H9 (cell line): ENCODE data around the gene KIAA0930. TPM values are rescaled to one million over a fixed set of nuclear protein-coding genes. Genes with fewer than 3 reads are reported as not detected.

Experiments
- DNase-seq: peaks from one replicate; pipeline ENCODE4 v3.0.0-alpha.2; 2017
- H2AFZ ChIP-seq: one replicate; pipeline ENCODE4 v1.6.1; 2013; ENCODE audit warnings: mild to moderate bottlenecking, low read length, control low read depth, moderate library complexity
- H2AK5ac ChIP-seq: 2 replicates; pipeline ENCODE4 v1.6.1; 2013; ENCODE audit warnings: low read length, control low read depth, mixed read lengths; ENCODE audit not compliant: insufficient read length
- H2BK120ac ChIP-seq: one replicate; pipeline ENCODE4 v1.6.1; 2013; ENCODE audit warnings: low read depth, mild to moderate bottlenecking, low read length, control low read depth, inconsistent platforms; ENCODE audit not compliant: poor library complexity, severe bottlenecking
- H2BK12ac ChIP-seq: 2 replicates; pipeline ENCODE4 v1.6.1; 2013; ENCODE audit warnings: low read length, control low read depth, mixed read lengths, low read depth; ENCODE audit not compliant: insufficient read length
- H2BK15ac ChIP-seq: 2 replicates; pipeline ENCODE4 v1.6.1; 2013; ENCODE audit warnings: low read depth, low read length, control low read depth
- H2BK20ac ChIP-seq: one replicate; pipeline ENCODE4 v1.6.1; 2013; ENCODE audit warnings: low read depth, mild to moderate bottlenecking, low read length, control low read depth, inconsistent platforms; ENCODE audit not compliant: poor library complexity, severe bottlenecking
- H2BK5ac ChIP-seq: 2 replicates; pipeline ENCODE4 v1.6.1; 2013; ENCODE audit warnings: low read length, control low read depth, mixed read lengths; ENCODE audit not compliant: insufficient read length
- H3K14ac ChIP-seq: 2 replicates; pipeline ENCODE4 v1.6.1; 2013; ENCODE audit warnings: low read length, control low read depth; ENCODE audit not compliant: insufficient read depth
- H3K18ac ChIP-seq: 2 replicates; pipeline ENCODE4 v1.6.1; 2013; ENCODE audit warnings: low read depth, mild to moderate bottlenecking, mixed read lengths, low read length, control low read depth; ENCODE audit not compliant: insufficient read length
- H3K23ac ChIP-seq: 2 replicates; pipeline ENCODE4 v1.6.1; 2013; ENCODE audit warnings: low read length, control low read depth, mixed read lengths, low read depth; ENCODE audit not compliant: insufficient read length
- H3K23me2 ChIP-seq: 2 replicates; pipeline ENCODE4 v1.6.1; 2013; ENCODE audit warnings: low read depth, mild to moderate bottlenecking, mixed read lengths, low read length, control low read depth; ENCODE audit not compliant: insufficient read length, poor library complexity, severe bottlenecking
- H3K27ac ChIP-seq: 2 replicates; pipeline ENCODE4 v1.5.1; 2013; ENCODE audit warnings: low read length, control low read depth, mixed read lengths, low read depth; ENCODE audit not compliant: insufficient read length
- H3K27me3 ChIP-seq: 2 replicates; pipeline ENCODE4 v1.6.1; 2013; ENCODE audit warnings: low read length, control low read depth, inconsistent platforms; ENCODE audit not compliant: insufficient read depth
- H3K4ac ChIP-seq: 2 replicates; pipeline ENCODE4 v1.6.1; 2013; ENCODE audit warnings: low read depth, mild to moderate bottlenecking, control low read depth, inconsistent platforms, low read length, moderate library complexity
- H3K4me1 ChIP-seq: 2 replicates; pipeline ENCODE4 v1.6.1; 2013; ENCODE audit warnings: low read length, control low read depth, inconsistent platforms; ENCODE audit not compliant: insufficient read depth
- H3K4me2 ChIP-seq: 2 replicates; pipeline ENCODE4 v1.6.1; 2013; ENCODE audit warnings: low read length, control low read depth, mixed read lengths; ENCODE audit not compliant: insufficient read length, insufficient read depth
- H3K56ac ChIP-seq: 2 replicates; pipeline ENCODE4 v1.6.1; 2013; ENCODE audit warnings: low read depth, mild to moderate bottlenecking, mixed read lengths, low read length, control low read depth; ENCODE audit not compliant: insufficient read length
- H3K79me1 ChIP-seq: 2 replicates; pipeline ENCODE4 v1.6.1; 2013; ENCODE audit warnings: low read depth, mild to moderate bottlenecking, moderate library complexity, low read length, control low read depth, inconsistent platforms; ENCODE audit not compliant: insufficient read depth, poor library complexity, severe bottlenecking
- H3K79me2 ChIP-seq: 2 replicates; pipeline ENCODE4 v1.6.1; 2013; ENCODE audit warnings: low read length, control low read depth, inconsistent platforms; ENCODE audit not compliant: insufficient read depth
- H3K9ac ChIP-seq: 2 replicates; pipeline ENCODE4 v1.6.1; 2013; ENCODE audit warnings: low read length, control low read depth, mixed read lengths; ENCODE audit not compliant: insufficient read length; ENCODE audit errors: extremely low read depth
- H3K9me3 ChIP-seq: one replicate; pipeline ENCODE4 v1.6.1; 2013; ENCODE audit warnings: low read depth, low read length, inconsistent platforms; ENCODE audit not compliant: control insufficient read depth
- H3T11ph ChIP-seq: one replicate; pipeline ENCODE4 v1.6.1; 2013; ENCODE audit warnings: mild to moderate bottlenecking, low read length, control low read depth, inconsistent platforms
- H4K20me1 ChIP-seq: one replicate; pipeline ENCODE4 v1.6.1; 2013; ENCODE audit not compliant: control insufficient read depth, insufficient read length, insufficient read depth
- H4K5ac ChIP-seq: 2 replicates; pipeline ENCODE4 v1.6.1; 2013; ENCODE audit warnings: low read depth, mild to moderate bottlenecking, mixed read lengths, low read length, control low read depth; ENCODE audit not compliant: insufficient read length
- H4K8ac ChIP-seq: replicated peaks from 2 replicates; pipeline ENCODE4 v1.6.1; 2013; ENCODE audit warnings: low read length, control low read depth, mixed read lengths, low read depth; ENCODE audit not compliant: insufficient read length
- H4K91ac ChIP-seq: 2 replicates; pipeline ENCODE4 v1.6.1; 2013; ENCODE audit warnings: low read depth, mild to moderate bottlenecking, moderate library complexity, mixed read lengths, low read length, control low read depth; ENCODE audit not compliant: insufficient read length
- H3K27ac Mint-ChIP-seq, 3 experiments: 2 replicates in 2 of 3; 3 replicates in 1 of 3; pipeline ENCODE4 v1.8.0; 2020 to 2021; ENCODE audit warnings: mixed read lengths in 3 of 3, mild to moderate bottlenecking in 1 of 3, moderate library complexity in 1 of 3
- H3K27me3 Mint-ChIP-seq: 2 replicates; pipeline ENCODE4 v1.8.0; 2021; ENCODE audit warnings: low read depth, mild to moderate bottlenecking, moderate library complexity, mixed read lengths
- H3K36me3 Mint-ChIP-seq, 3 experiments: 2 replicates in 2 of 3; 3 replicates in 1 of 3; pipeline ENCODE4 v1.8.0; 2020 to 2021; ENCODE audit warnings: low read depth in 3 of 3, mixed read lengths in 3 of 3; ENCODE audit not compliant: insufficient read depth in 1 of 3
- H3K4me1 Mint-ChIP-seq, 2 experiments: 2 replicates each; pipeline ENCODE4 v1.8.0; 2020; ENCODE audit warnings: mixed read lengths in 2 of 2
- H3K4me3 Mint-ChIP-seq, 2 experiments: 2 replicates in 1 of 2; 3 replicates in 1 of 2; pipeline ENCODE4 v1.8.0; 2020 to 2021; ENCODE audit warnings: mild to moderate bottlenecking in 2 of 2, mixed read lengths in 2 of 2, moderate library complexity in 1 of 2
- H3K9me3 Mint-ChIP-seq, 2 experiments: 2 replicates in 1 of 2; 3 replicates in 1 of 2; pipeline ENCODE4 v1.8.0; 2020; ENCODE audit warnings: mild to moderate bottlenecking in 2 of 2, mixed read lengths in 2 of 2, moderate library complexity in 1 of 2
- CTCF ChIP-seq: fragments of 200-600 bp; sonication (generic); conservative IDR thresholded peaks from 3 replicates; pipeline ENCODE4 v1.8.0; 2021; ENCODE audit warnings: antibody characterized with exemption, mild to moderate bottlenecking
- WGBS: extraction: QIAGEN DNeasy Blood & Tissue Kit; methylation state at CpG from one replicate; pipeline ENCODE4 v1.1.7; 2013; ENCODE audit warnings: missing lambda C conversion rate, low lambda C conversion rate, mixed read lengths; ENCODE audit not compliant: insufficient read length; ENCODE audit errors: extremely low coverage; 5-methylcytosine and 5-hydroxymethylcytosine counted together
- total RNA-seq: library from RNA; stranded (reverse); gene quantifications from 2 replicates; pipeline ENCODE4 v1.2.1, GENCODE V29; 2021

Gene KIAA0930
- total RNA-seq, 1 experiment from 2014 or later = 46.2 TPM

- H3K27me3 Mint-ChIP-seq = no peaks in the 10 kb centered on the region
- no peak overlapping the region for H2BK5ac ChIP-seq
- no peak overlapping the region for H3T11ph ChIP-seq
- H3K36me3 Mint-ChIP-seq = peaks cover 51 to 88% (median 80%) of the 10 kb centered on the region in 3 experiments
- no peak overlapping the region for H3K4ac ChIP-seq
- TF ChIP-seq CTCF = no peak
- no peak overlapping the region for H4K5ac ChIP-seq
- H2BK20ac ChIP-seq = no peak overlapping the region
- H2BK120ac ChIP-seq = no peak overlapping the region
- H4K91ac ChIP-seq = no peak overlapping the region
- H3K79me1 ChIP-seq = peaks cover 9% of the 10 kb centered on the region
- H2AK5ac ChIP-seq = no peak overlapping the region
- no peak overlapping the region for H3K4me3 Mint-ChIP-seq
- H3K4me1 ChIP-seq = peaks cover 5% of the 10 kb centered on the region
- H3K27me3 ChIP-seq = no peaks in the 10 kb centered on the region
- DNase-seq = no peak
- H3K23ac ChIP-seq = no peak overlapping the region
- peaks cover 28 to 33% of the 10 kb centered on the region in 2 experiments for H3K4me1 Mint-ChIP-seq
- no peak overlapping the region for H2BK12ac ChIP-seq
- H3K9ac ChIP-seq = no peak overlapping the region
- peaks cover 2% of the 10 kb centered on the region; the same call in 1 of the 2 replicates for H3K79me2 ChIP-seq
- H3K27ac ChIP-seq = no peak overlapping the region
- H4K20me1 ChIP-seq = no peaks in the 10 kb centered on the region
- H3K4me2 ChIP-seq = no peak overlapping the region
- H2AFZ ChIP-seq = no peak overlapping the region
- WGBS = no CpG with 5 or more reads among the region's 13 CpGs
- H3K18ac ChIP-seq = no peak overlapping the region
- no peak overlapping the region for H3K56ac ChIP-seq
- H2BK15ac ChIP-seq = no peak overlapping the region
- H3K9me3 ChIP-seq = no peaks in the 10 kb centered on the region
- no peaks in the 10 kb centered on the region for H3K9me3 Mint-ChIP-seq
- no peak overlapping the region for H4K8ac ChIP-seq
- H3K14ac ChIP-seq = no peak overlapping the region
- peak overlapping the region in 2 of 3 experiments; percentile 60 to 87; a peak in 4 of 7 replicates for H3K27ac Mint-ChIP-seq
- no peaks in the 10 kb centered on the region for H3K23me2 ChIP-seq
Observed at GRCh38 chr22:45183974-45184373, 56.7 kb downstream of the KIAA0930 start.
